Measurements from ENCODE around the gene ADIG. TPM values are rescaled to one million over a fixed set of nuclear protein-coding genes. Genes with fewer than 3 reads are reported as not detected.
A peak's percentile ranks its signal among the peaks of the same experiment; 100 is the strongest.
"Not testable (repeated sequence)": the region's sequence is repeated elsewhere in the genome, so short reads cannot be mapped to it uniquely, and the experiment has no call there.

The ADIG gene
- total RNA-seq, 1 donor from 2014 or later, result not detected

DNA sequence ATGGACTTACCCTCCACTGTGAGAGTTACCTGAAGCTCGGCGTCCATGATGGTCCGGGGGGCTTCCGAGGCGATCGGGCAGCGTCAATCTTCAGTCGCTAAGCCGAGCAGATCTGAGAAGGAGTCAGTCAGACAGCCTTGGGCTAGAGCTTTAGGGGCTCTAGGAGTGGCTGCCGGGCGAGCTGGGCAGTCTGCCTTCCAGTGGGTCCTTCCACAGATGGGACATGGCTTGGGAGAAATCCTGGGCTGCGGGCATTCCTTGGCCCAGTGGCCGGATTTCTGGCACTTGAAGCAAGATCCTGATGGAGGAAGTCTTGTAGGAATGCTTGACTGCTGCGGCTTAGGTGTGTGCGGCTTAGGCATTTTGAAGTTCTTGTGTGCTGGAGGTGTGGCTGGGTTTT lies 14.9 kb downstream of the ADIG start:
- intact Hi-C loops (cut with DNase I); DNase-seq (ENCODE audit: low spot score): not testable (repeated sequence)

DNA sequence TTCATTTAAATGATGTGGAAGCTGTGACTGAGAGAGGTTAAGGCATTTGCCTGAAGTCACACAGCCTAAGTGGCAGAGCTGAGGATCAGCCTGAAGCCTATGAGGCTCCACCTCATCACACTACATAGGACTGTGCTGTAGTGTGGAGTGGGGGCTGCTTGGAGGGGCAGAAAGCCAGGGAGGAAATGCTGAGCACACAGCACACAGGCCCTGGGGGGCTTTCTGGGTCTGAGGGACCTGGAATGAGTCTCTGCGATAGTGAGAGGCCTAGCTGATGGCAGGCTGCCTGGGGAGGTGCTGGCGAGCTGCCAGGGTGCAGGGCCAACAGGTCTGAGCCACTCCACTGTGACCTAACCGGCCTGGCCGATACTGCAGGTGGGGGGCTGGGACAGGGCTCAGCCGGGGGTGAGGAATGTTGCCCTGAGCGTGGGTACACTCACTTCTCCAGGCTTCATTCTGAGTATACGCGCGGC lies 18.4 kb downstream of the ADIG start:
- peak; percentile 85 for DNase-seq (ENCODE audit: low spot score)
- intact Hi-C loops (cut with DNase I), result no loop called here

DNA sequence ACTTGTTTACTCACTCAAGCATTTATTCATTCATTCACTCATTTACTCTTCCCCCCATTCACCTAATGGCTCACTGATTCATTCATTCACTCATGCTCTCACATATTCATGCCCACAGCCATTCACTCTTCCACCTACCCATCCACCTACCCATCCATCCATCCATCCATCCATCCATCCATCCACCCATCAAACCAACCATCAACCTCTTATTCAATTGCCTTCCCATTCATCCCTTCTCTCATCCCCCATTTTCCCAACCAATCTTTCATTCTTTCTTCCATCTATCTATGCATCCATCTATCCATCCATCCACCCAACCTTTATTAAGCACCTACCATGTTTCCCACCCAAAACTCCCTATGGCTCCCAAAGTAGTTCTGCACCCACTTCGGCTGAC lies 19.1 kb downstream of the ADIG start:
- intact Hi-C loops (cut with DNase I), result no loop called here
- no peak for DNase-seq (ENCODE audit: low spot score)

DNA sequence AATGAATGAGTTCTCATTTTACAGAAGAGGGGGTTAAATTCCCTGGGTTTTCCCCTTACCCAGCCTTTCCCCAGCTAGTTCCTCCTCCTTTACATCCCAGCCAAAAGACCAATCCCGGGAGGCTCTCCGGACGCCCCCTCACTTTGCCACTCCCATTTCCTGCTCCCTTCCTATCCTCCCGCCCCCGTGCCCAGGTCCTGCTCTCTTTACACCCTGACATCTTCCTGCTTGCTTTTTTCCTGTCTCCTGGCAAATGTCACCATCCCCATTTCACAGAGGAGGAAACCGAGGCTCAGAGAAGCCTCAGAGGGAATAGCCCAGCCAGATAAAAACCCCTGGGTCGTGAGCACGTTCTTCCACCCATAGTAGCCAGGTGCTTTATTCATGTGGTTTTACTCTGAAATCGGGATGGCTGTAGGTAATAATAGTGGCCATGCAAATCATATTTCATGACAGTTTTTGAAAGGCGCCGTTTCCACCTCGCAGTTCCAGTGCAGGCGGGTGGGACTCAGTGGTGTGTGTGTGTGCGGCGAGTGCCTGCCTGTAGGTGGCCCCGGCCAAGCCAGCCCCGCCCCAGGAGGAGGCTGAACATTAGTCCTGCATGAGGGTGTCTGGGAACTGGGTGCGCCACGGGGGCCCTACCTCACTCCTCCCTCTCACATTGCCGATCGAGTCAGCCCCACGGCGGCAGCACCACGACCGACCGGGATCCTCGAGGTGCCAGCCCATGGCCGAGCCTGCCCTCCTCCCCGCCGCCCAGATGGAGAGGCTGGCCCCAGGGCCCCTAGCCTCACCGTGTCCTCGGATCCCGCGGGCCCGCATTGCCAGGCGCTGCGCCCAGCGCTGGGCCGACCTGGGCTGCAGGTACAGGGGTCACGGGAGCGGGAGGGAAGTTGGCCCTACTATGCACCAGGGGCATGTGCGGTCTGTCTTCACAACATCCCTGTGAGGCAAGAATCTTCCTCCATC lies 20.5 kb downstream of the ADIG start, which contains the start of gene ARHGAP40:
TSS of gene ARHGAP40 (plus strand) at position 594 of the 969 bp plus-strand sequence.
- DNase-seq (ENCODE audit: low spot score), result peak; percentile 41
- intact Hi-C loops (cut with DNase I), result no loop called here

DNA sequence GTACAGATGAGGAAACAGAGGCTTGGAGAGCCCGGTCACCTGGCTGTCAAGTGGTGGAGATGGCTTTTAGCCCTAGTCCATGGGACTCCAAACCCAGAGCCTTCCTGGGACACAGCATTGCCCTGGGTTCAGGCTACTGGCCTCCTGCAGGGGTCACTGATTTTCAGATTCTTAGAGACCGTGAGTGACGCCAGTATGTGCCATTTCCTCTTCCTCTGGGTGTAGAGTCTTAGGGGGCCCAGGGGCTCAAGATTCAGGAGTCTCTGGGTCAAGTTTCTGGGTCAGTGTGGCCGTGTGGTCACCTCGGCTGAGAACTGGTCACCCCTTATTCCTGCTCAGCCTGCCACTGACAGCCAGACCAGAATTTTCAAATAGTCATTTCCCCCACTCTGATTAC lies 21.2 kb downstream of the ADIG start:
- DNase-seq (ENCODE audit: low spot score), result no peak
- intact Hi-C loops (cut with DNase I), result no loop called here

DNA sequence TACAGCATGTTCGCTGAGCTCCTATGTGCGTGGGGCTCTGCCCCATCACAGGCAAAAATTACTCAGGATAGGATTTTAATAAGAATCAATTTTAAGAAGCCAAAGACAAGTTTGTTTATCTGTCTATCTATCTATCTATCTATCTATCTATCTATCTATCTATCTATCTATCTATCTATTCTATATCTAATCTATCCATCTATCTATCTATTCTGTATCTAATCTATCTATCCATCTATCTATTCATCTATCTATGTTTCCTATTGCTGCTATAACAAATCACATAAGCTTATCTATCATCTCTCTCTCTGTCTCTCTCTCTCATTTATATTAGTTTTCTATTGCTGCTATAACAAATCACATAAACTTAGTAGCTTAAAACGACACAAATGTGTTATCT lies 22.3 kb downstream of the ADIG start:
- intact Hi-C loops (cut with DNase I), result no loop called here
- DNase-seq (ENCODE audit: low spot score), result no peak

DNA sequence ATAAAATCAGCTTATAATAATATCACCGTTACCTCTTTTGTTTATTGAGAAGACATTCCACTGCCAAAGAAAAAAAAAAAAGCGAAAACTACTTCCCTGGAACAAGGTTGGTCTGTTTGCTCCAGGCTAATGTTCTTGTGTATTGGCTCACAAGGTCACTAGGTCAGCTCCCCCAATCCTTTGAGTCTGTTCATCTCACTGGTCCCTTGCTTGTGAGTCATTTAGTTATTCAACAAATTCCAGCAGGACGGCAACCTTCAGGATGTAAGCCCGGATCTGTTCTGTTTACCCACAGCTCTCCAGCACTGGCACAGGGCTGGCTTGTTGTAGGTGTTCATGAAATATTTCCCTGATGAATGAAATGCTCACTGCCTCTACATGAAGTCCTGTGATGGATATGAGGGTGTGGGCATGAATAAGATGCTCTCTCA lies 23.9 kb downstream of the ADIG start:
- no peak for DNase-seq (ENCODE audit: low spot score)
- intact Hi-C loops (cut with DNase I), result no loop called here

DNA sequence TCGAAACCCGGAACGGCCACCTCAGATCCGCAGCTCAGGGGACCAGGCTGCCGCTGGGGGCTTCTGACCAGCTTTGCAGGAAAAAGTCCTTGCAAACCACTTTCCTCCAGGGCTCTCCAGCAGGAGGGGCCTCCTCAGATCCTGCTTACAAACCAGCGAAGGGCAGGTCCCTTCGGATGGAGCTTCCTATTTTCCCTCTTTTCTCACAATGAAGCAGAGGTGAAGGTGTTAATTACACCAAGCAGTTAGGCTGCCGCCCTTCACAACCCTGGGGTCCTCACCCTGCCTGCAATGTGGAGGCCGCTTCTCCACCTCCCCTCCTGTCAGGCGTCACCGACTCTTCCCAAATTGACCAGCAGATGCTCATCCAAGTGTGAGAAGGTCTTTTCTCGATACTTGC lies 26.4 kb downstream of the ADIG start:
- intact Hi-C loops (cut with DNase I), result no loop called here
- no peak for DNase-seq (ENCODE audit: low spot score)

DNA sequence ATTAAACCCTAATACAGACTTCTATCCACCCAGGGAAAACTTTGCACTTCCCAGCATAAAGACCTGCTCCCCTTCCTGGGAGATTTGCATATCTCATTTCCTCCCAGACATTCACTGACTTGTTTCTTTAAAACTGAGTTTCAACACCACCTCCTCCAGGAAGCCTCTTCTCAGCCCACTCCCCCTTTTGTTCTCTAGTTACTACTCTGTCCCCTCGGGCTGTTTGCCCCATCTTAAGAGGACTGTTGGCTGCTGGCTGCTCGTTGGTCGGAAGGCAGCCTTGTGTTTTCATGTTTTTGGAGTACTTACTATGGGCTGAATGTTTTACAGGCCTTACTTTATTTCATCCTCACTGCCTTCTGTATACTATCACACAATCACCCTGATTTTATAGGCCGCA lies 27.2 kb downstream of the ADIG start:
- intact Hi-C loops (cut with DNase I), result no loop called here
- no peak for DNase-seq (ENCODE audit: low spot score)

DNA sequence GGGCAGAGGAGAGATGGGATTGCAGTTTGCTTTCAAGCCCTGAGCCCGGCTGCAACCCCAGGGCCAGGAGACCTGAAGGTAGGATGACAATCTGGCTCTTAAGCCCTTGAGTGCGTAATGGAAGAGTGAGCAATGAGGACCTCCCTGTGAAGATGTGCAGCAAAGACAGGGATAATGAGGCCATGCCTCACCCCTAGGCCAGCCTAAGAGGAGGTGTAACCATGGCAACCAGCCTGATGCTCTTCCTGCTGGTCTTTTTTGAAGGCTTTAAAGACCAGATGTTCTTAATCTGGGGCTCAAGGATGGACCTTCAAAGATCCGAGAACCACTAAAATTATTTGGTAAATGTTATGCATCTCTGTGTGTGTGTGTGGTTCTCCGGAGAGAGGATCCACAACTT lies 28.8 kb downstream of the ADIG start:
- intact Hi-C loops (cut with DNase I), result no loop called here
- DNase-seq (ENCODE audit: low spot score), result no peak

DNA sequence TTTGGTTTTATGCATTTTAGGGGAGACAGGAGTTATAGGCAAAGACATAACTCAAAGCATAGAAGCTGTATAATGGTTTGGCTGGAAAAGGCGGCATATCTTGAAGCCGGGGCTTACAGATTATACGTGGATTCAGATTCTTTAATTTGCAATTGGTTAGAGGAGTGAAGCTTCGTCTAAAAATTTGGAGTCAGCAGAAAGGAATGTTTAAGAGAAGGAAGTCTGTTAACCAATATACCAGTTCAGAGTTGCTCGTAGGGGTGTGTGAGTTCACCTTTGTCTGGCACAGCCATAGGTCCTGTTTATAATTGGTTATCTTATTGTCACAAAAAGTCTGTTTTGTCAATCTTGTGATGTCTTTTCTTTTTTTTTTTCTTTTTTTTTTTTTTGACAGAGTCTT lies 29.5 kb downstream of the ADIG start:
- intact Hi-C loops (cut with DNase I), result no loop called here
- no peak for DNase-seq (ENCODE audit: low spot score)

DNA sequence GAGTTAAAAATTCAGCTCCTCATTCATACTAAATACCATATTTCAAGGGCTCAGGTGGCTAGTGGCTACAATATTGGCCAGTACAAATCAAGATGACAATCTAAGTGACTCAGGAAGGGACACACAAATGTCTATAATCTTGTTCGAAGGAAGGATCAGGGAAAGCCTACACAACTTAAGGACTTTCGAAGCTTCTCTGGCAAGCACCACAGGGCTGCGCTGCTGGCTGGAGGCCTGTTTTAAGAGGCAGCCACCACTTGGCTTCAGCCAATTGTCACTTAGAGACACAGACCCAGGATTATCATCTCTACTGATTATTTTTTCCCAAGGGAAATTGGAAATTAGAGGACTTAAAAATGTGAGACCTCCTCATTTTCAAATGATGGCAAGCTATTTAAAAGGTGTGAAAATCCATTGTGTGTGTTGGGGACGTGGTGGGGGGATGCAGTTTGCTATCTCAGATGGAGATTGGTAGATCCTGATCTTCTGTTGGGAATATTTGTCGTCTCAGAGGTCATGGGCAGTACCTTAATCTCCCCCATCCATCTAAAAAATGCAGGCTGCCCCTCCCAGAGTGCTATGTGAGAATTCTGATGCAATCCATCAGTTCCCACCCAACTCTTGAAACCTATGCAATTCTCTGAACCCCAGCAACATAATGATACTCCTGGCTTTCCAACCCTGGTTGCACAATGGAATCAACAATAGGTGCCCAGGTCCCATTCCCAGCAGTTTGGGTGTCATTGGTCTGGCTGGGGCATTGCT lies 31.9 kb downstream of the ADIG start:
- intact Hi-C loops (cut with DNase I), result no loop called here

DNA sequence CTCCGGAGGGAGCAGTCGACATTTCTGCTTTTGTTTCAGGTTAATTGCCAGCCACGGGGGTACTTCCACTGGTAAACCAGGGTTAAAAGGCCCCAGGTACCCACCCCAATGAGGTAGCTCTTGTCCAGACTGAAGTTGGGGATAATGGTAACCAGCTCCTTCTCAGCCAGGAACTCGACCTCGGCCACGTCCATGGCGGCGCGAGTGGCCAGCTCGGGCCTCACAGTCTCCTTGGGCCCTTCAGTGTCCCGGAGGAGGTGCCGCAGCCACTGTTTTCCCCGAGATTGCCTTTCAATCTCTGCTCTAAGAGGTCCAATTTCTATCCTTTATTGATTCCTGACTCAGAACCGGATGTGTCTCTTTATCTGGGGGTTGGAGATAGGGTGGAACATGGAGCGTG lies 34.3 kb downstream of the ADIG start:
- DNase-seq (ENCODE audit: low spot score), result no peak
- intact Hi-C loops (cut with DNase I), result no loop called here

More for the DNA sequence above, 31.9 kb downstream of the ADIG start:
- DNase-seq (ENCODE audit: low spot score), result no peak

DNA sequence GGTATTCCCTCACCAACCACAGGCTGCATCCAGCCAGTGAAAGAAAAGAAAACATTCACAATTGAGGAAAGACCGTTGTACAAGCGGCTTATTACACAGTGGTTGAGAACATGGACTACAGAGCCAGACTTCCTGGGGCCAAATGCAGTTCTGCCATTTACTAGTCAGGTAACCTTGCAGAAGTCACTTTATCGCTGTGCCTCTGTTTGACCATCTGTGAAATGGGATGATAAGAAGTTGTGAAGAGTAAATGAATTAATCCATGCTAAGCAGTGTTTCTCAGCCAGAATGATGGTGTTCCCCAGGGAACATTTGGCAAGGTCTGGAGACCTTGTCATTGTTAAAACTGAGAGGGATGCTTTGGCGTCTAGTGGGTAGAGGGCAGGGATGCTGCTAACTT lies 35.5 kb downstream of the ADIG start:
- no peak for DNase-seq (ENCODE audit: low spot score)
- intact Hi-C loops (cut with DNase I), result no loop called here

DNA sequence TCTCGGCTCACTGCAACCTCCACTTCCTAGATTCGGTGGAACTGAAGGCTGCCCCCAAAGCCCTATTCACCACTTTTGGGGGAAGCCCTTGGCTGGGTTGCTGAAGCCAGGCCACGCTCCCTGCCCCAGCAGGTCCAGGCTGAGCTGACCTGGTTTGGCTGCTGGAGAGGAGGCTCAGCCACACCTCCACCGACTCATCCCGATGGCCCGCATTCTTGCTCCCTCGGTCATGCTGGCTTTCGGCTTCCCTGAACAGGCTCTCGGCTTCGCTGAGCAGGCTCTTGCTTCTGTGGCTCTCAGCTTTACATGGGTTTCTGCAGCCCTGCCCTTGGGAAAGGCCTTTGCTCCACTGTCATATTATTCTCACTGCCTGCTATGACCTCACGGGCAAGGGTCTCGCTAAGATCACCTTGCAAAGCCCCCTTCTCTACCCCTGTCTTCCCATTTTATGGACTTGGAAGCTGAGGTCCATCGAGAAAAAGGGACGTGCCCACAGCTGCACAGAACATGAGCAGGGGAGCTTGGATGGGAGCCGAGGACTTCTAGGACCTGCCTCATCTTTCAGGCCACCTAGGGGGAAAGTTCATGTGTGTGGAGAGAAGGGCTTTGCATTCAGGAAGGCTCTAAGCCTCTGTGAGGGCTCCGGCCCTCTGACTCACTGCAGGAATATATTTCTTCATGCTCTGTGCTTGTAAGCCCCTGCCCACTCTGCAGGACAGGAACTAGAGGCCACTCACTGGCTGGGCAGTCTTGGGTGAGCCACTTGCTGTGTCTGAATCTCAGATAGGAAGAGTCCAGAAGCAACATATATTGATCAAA lies 36.2 kb downstream of the ADIG start:
- intact Hi-C loops (cut with DNase I), result no loop called here
- DNase-seq (ENCODE audit: low spot score), result no peak

DNA sequence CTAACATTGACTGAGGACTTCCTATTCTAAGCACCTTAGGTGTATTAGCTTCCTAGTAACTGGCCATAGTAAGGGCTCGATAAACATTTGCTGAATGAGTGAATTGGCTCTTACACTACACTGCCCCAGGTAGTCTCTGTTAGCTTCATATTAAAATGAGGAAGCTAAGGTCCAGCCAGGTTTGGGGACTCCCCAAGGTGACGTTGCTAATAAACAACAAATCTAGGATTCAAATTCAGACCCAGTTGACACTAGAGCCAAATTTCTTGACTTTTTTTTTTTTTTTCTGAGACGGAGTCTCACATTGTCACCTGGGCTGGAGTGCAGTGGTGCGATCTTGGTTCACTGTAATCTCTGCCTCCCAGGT lies 36.8 kb downstream of the ADIG start:
- DNase-seq (ENCODE audit: low spot score), result no peak
- intact Hi-C loops (cut with DNase I), result no loop called here

DNA sequence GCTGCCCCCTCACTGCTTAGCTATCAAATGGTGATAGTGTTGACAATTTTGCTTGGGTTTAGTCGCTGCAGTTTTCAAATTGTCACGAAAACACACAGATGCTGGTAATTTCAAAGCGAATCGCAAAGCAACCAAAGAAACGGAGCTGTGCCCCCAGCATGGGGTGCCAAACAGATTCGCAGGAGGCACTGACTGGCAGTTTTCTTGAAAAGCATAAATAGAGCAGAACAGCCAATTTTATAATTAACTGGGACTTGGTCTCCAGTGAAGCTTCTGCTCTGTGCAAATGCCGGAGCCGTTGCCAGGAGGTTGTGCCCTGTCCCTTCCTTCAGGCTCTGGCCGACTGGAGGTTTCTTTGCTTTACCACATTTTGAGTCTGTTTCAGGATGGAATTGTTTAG lies 39.4 kb downstream of the ADIG start:
- no peak for DNase-seq (ENCODE audit: low spot score)
- intact Hi-C loops (cut with DNase I), result no loop called here

DNA sequence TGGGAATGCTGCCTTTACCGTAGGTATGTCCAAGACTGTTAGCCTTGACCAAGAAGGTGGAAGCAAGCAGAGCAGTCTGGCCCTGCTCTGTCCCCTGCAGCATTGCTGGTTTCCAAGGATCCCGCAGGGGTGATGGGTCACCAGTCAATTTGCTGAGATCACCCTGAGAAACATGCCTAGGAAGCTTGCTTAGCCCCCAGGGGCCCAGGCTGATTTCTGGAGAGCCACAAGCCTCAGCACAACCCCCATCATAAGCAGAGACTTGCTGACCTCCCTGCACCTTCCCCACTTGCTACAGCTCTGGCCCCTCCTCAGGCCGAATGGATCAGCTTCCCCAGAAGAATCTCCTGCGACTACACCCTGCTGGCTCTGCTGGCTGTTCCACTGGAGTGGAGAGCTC lies 42.1 kb downstream of the ADIG start:
- DNase-seq (ENCODE audit: low spot score), result no peak
- intact Hi-C loops (cut with DNase I), result no loop called here

DNA sequence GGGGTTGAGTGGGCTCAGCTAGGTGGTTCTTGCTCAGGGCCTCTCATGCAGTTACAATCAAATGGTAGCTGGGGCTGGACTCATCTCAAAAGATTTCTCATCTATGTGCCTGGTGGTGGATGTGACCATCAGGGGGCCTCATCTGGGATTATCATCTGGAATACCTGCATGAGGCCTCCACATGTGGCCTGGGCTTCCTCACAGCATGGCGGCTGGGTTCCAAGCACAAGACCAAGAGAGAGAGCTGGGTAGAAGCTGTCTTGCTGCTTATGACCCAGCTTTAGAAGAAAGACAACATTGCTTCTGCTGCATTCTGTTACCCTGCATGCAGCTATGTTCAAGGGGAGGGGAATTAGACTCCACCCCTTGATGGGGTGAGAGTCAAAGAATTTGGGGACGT lies 43.1 kb downstream of the ADIG start:
- intact Hi-C loops (cut with DNase I), result no loop called here
- DNase-seq (ENCODE audit: low spot score), result no peak

DNA sequence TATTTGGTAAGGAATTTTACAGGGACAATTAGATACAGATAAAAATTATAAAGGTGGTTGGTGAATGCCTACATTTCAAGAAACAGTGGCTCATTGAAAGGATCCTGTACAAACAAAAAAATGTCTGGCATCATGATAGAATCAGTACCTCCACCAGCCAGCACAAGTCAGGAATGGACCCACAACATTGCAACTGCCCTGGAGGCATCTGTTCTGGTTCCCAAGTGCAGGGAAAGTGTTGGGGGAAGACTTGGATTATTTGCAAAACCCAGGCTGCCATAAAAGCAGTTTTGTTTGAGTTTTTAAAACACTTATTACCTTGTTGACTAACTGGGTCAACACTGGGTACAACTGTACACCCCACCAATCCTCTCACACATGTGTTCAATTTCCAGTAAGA lies 44.9 kb downstream of the ADIG start:
- intact Hi-C loops (cut with DNase I), result no loop called here
- DNase-seq (ENCODE audit: low spot score), result no peak

Data from cardiac septum (tissue), 1 donor.